ENCODE data around the gene RAPGEF2. TPM values are rescaled to one million over a fixed set of nuclear protein-coding genes. Genes with fewer than 3 reads are reported as not detected.

The RAPGEF2 gene
- total and polyA plus RNA-seq, 10 of the 15 experiments (the other 5 are each of a cell fraction or from before 2014, with no cell fraction given): 0.31 to 24.0 (median 2.9) TPM

DNA sequence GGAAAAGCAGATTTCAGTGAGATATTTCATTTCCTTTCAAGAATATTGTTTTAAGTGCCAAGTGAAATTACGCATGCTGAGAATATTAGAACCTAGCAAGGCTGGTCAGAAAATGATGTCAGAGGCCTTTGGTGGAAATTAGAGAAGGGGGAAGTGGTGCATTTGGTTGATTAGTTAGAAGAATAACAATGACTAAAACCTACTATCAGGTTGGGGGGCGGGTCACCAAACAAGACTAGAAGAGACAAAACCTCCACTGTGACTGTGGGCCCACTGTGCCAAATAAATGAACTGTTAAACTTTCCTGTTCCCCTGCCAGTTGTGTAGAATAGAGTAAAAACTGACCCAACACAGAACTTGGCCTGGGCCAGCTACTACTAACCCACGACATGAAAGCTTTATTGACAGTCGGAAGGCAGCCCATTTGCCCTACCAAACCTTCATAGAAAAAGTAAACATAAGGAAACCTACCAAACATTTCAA is 2.9 kb downstream of the RAPGEF2 start:
- SMC1A ChIA-PET (ENCODE audit: uncharacterized antibody, unreplicated experiment): interaction anchor here (1.0 to 2.8 kb wide), 10 partner anchors 11 to 248 kb away, joined by 3 to 22 read pairs (median 5); no protein-coding TSS in a partner anchor
- BruUV-seq (replicated peaks): TSS peak; percentile 52
- Histone ChIP-seq H3K9ac (ENCODE audit: control insufficient read depth, insufficient read depth, low read length) (peak overlapping the region; percentile 76; the same call in 1 of the 2 replicates), H3K9me3 (replicated peaks; ENCODE audit: control insufficient read depth, insufficient read depth, low read length) (no peaks in the 10 kb centered on the region; the same call in 2 of the 3 replicates), H3K27ac (ENCODE audit: control insufficient read depth, insufficient read depth) (peak overlapping the region; percentile 17; the same call in 1 of the 2 replicates), H3K27me3 (replicated peaks in 1 of 2; ENCODE audit: control insufficient read depth in 2 of 2, insufficient read depth in 2 of 2, low read length in 1 of 2) (no peaks in the 10 kb centered on the region), H4K20me1 (ENCODE audit: control insufficient read depth, insufficient read depth) (no peaks in the 10 kb centered on the region; the same call in 1 of the 2 replicates), H3K4me2 (ENCODE audit: control insufficient read depth, insufficient read depth) (peak overlapping the region; percentile 73), H3K36me3 (ENCODE audit: control insufficient read depth in 2 of 2, insufficient read depth in 2 of 2, low read length in 1 of 2) (no peaks in the 10 kb centered on the region), H3K4me3 (peak overlapping the region; percentile 71), H3K4me1 (ENCODE audit: control insufficient read depth, insufficient read depth, low read length) (peaks cover 14% of the 10 kb centered on the region), H3K79me2 (ENCODE audit: control insufficient read depth, insufficient read depth, low read length) (peaks cover 75% of the 10 kb centered on the region), H2AFZ (ENCODE audit: control insufficient read depth, low read depth, low read length) (no peak overlapping the region)
- CTCF ChIA-PET: interaction anchor here (0.9 to 1.5 kb wide), 7 partner anchors 8 to 254 kb away, joined by 3 to 5 read pairs (median 4); no protein-coding TSS in a partner anchor
- intact Hi-C loops (cut with micrococcal nuclease; ENCODE audit: unreplicated experiment): loop anchor here (1.0 to 5.0 kb wide), 4 partner anchors 55 to 245 kb away; no protein-coding TSS in a partner anchor
- RAD21 ChIA-PET (ENCODE audit: unreplicated experiment): interaction anchor here (0.8 to 2.5 kb wide), 6 partner anchors 9 to 90 kb away, joined by 3 to 13 read pairs (median 3); no protein-coding TSS in a partner anchor
- in situ Hi-C loops (cut with MboI): no loop called here
- peak; percentile 56 for ATAC-seq
- FAIRE-seq: no peak
- POLR2A ChIA-PET: interaction anchor here (0.8 kb wide), 1 partner anchor 54 kb away, joined by 3 read pairs; no protein-coding TSS in a partner anchor
- DNase-seq (ENCODE audit: low read depth, low spot score): peak; percentile 57
- WGBS (ENCODE audit: insufficient coverage, insufficient replicate concordance, low lambda C conversion rate, missing lambda C conversion rate): 62% methylated on average over 4 of the region's 4 CpGs
- TF ChIP-seq JUNB (IDR thresholded peaks at IDR 0.05): no peak
- no peak for TF ChIP-seq EED (IDR thresholded peaks at IDR 0.05; ENCODE audit: low read depth)
- TF ChIP-seq HDAC2 (IDR thresholded peaks at IDR 0.05): no peak
- peak; percentile 58; the same call in 1 of the 2 replicates for TF ChIP-seq BCL11A (IDR thresholded peaks at IDR 0.05; ENCODE audit: low read depth, low read length)
- no peak for TF ChIP-seq CBX3 (IDR thresholded peaks at IDR 0.05; ENCODE audit: borderline replicate concordance, low read depth)
- TF ChIP-seq, protein P1, sequence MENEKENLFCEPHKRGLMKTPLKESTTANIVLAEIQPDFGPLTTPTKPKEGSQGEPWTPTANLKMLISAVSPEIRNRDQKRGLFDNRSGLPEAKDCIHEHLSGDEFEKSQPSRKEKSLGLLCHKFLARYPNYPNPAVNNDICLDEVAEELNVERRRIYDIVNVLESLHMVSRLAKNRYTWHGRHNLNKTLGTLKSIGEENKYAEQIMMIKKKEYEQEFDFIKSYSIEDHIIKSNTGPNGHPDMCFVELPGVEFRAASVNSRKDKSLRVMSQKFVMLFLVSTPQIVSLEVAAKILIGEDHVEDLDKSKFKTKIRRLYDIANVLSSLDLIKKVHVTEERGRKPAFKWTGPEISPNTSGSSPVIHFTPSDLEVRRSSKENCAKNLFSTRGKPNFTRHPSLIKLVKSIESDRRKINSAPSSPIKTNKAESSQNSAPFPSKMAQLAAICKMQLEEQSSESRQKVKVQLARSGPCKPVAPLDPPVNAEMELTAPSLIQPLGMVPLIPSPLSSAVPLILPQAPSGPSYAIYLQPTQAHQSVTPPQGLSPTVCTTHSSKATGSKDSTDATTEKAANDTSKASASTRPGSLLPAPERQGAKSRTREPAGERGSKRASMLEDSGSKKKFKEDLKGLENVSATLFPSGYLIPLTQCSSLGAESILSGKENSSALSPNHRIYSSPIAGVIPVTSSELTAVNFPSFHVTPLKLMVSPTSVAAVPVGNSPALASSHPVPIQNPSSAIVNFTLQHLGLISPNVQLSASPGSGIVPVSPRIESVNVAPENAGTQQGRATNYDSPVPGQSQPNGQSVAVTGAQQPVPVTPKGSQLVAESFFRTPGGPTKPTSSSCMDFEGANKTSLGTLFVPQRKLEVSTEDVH (IDR thresholded peaks at IDR 0.05; ENCODE audit: low read depth, partially characterized antibody): no peak
- peak; percentile 16; the same call in 1 of the 2 replicates for TF ChIP-seq RAD51 (IDR thresholded peaks at IDR 0.05)
- TF ChIP-seq, protein P2, sequence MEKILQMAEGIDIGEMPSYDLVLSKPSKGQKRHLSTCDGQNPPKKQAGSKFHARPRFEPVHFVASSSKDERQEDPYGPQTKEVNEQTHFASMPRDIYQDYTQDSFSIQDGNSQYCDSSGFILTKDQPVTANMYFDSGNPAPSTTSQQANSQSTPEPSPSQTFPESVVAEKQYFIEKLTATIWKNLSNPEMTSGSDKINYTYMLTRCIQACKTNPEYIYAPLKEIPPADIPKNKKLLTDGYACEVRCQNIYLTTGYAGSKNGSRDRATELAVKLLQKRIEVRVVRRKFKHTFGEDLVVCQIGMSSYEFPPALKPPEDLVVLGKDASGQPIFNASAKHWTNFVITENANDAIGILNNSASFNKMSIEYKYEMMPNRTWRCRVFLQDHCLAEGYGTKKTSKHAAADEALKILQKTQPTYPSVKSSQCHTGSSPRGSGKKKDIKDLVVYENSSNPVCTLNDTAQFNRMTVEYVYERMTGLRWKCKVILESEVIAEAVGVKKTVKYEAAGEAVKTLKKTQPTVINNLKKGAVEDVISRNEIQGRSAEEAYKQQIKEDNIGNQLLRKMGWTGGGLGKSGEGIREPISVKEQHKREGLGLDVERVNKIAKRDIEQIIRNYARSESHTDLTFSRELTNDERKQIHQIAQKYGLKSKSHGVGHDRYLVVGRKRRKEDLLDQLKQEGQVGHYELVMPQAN (conservative IDR thresholded peaks at IDR 0.05): no peak
- TF ChIP-seq, protein P3, sequence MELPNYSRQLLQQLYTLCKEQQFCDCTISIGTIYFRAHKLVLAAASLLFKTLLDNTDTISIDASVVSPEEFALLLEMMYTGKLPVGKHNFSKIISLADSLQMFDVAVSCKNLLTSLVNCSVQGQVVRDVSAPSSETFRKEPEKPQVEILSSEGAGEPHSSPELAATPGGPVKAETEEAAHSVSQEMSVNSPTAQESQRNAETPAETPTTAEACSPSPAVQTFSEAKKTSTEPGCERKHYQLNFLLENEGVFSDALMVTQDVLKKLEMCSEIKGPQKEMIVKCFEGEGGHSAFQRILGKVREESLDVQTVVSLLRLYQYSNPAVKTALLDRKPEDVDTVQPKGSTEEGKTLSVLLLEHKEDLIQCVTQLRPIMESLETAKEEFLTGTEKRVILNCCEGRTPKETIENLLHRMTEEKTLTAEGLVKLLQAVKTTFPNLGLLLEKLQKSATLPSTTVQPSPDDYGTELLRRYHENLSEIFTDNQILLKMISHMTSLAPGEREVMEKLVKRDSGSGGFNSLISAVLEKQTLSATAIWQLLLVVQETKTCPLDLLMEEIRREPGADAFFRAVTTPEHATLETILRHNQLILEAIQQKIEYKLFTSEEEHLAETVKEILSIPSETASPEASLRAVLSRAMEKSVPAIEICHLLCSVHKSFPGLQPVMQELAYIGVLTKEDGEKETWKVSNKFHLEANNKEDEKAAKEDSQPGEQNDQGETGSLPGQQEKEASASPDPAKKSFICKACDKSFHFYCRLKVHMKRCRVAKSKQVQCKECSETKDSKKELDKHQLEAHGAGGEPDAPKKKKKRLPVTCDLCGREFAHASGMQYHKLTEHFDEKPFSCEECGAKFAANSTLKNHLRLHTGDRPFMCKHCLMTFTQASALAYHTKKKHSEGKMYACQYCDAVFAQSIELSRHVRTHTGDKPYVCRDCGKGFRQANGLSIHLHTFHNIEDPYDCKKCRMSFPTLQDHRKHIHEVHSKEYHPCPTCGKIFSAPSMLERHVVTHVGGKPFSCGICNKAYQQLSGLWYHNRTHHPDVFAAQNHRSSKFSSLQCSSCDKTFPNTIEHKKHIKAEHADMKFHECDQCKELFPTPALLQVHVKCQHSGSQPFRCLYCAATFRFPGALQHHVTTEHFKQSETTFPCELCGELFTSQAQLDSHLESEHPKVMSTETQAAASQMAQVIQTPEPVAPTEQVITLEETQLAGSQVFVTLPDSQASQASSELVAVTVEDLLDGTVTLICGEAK (IDR thresholded peaks at IDR 0.05; ENCODE audit: borderline replicate concordance): peak; percentile 62; the same call in 1 of the 2 replicates
- TF ChIP-seq SMARCA5 (IDR thresholded peaks at IDR 0.05): 0 out of 2 replicates have a peak, but pooled peaks have one; percentile 30
- no peak for TF ChIP-seq MYB (IDR thresholded peaks at IDR 0.05; ENCODE audit: borderline replicate concordance, low read depth, low read length)
- TF ChIP-seq, protein P4, sequence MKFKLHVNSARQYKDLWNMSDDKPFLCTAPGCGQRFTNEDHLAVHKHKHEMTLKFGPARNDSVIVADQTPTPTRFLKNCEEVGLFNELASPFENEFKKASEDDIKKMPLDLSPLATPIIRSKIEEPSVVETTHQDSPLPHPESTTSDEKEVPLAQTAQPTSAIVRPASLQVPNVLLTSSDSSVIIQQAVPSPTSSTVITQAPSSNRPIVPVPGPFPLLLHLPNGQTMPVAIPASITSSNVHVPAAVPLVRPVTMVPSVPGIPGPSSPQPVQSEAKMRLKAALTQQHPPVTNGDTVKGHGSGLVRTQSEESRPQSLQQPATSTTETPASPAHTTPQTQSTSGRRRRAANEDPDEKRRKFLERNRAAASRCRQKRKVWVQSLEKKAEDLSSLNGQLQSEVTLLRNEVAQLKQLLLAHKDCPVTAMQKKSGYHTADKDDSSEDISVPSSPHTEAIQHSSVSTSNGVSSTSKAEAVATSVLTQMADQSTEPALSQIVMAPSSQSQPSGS (IDR thresholded peaks at IDR 0.05; ENCODE audit: low read length): peak; percentile 85
- no peak for TF ChIP-seq BMI1 (IDR thresholded peaks at IDR 0.05; ENCODE audit: borderline replicate concordance)
- no peak for TF ChIP-seq LARP7 (IDR thresholded peaks at IDR 0.05)
